HG02970 (cell line): ENCODE results near the gene VWC2.
A peak's percentile ranks its signal among the peaks of the same experiment; 100 is the strongest.

Experiments used
- ATAC-seq: cut with Tn5 transposase; IDR thresholded peaks from one replicate; pipeline ENCODE4 v1.9.1; 2021; ENCODE audit warnings: mild to moderate bottlenecking, moderate library complexity, moderate number of reproducible peaks; ENCODE audit not compliant: unreplicated experiment, low FRiP score

Gene VWC2

DNA sequence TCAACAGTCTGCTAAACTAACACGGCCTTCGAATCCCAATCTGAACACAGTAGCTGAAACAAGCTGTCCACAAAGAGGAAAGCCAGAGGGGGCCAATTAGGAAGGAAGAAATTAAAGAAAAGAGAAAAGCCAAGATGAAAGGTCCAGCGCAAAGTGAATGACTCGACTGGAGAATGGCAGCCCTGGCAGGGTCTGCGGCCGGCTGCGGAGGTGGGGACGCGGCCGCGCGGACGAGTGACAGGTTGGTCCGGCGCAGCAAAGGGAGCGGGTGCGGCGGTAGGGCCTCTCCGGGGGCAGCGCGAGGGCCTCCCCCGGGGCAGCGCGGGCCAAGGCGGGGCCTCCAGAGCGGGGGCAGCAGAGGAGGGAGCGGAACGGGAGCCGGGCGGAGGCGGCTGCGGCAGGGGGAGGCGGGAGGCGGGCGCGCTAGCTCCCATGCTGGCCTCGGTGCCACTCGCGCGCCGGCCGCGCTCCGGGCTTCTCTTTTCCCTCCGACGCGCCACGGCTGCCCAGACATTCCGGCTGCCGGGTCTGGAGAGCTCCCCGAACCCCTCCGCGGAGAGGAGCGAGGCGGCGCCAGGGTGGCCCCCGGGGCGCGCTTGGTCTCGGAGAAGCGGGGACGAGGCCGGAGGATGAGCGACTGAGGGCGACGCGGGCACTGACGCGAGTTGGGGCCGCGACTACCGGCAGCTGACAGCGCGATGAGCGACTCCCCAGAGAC lies at the start of gene VWC2:
TSS of gene VWC2 (plus strand) at position 421 of the 718 bp plus-strand sequence. CDS start 1,798 bp downstream, outside the sequence.
- no peak for ATAC-seq

DNA sequence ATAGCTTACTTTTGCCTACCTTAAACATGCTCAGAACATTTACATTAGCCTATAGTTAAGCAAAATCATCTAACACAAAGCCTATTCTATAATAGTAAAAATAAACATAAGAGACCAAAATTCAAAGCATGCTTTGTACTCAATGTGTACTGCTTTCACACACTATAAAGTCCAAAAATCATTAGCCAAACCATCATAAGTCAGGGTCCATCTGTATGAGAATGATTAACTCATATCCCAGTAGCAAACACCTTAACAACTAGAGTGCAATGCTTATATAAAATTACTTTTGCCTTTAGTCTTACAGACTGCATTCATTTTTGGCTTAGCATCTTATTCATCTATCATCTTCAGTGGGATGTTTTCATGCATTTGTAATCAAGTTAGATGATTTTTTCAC lies 49.4 kb upstream of the VWC2 start:
- no peak for ATAC-seq

DNA sequence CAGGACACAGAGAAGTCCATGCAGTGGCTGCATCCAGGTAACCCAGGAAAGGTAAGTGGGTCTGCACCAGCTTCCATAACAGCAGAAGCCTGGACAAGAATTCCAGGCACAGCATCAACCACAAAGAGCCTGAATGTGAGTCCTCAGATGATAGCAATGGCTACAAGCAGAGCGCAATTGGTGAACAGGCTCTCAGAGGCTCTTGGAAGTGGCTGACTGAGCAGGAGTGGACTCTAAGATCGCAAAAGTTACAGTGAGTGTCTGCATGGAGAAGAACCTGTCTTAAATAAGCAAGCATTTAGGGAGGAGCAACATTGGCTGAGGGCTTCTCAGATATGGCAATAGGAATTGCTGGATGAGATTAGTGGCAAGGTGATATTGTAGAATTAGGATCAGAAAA lies 41.6 kb upstream of the VWC2 start:
- no peak for ATAC-seq

DNA sequence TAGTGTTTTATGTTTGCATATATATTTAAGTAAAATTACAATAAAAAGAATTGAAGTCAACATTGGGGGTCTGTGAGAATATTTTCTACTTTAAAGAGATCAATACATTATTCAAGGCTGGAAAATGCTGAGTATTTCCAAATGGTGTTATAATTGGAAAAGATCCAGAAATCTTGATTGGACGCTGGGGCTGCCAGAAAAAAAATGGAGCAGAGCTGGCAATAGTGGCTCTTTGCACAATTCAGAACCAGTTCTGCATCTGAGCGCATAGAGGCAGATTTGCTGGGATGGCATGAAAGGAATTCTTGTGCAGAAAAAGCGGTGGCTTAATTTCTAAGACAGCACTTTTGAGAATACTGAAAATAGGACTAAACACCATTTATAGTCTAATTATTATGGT lies 10.8 kb upstream of the VWC2 start:
- no peak for ATAC-seq

DNA sequence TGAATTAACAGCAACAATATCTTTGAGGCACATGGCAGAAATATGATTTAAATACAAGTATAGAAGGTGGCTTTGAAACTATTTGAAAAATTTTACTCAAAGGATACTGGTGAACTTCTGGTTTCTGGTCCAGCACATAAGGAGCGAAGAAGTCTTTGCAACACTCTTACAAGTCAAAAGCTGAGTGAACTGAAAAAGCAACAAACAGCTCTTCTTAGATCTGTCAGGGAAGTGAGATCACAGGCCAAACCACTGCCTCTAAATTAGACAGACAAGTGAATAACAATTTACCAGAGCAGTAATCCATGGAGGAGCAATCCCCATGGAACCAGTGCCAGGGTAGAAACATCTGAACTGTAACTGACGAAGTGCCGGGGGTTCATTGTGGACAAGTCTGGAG lies 9.6 kb upstream of the VWC2 start:
- no peak for ATAC-seq

DNA sequence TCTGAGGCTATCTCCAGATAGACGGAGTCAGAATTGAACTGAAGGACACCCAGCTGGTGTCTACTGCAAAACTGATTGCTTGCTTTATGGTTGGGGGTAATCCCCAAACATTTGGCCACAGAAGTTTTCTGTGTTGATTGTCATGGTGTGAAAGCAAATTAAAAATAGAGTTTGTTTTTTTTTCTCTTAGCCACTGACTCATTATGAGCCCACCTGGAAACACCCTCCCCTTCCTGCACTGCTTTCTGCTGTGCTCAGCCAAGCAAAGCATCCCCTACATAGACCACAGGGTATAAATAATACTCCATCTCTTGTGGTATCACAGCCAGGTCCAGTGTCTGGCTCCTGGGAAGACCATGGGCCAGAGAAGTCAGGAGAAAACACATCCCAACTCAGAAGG lies 6.5 kb upstream of the VWC2 start:
- ATAC-seq = peak; percentile 90

DNA sequence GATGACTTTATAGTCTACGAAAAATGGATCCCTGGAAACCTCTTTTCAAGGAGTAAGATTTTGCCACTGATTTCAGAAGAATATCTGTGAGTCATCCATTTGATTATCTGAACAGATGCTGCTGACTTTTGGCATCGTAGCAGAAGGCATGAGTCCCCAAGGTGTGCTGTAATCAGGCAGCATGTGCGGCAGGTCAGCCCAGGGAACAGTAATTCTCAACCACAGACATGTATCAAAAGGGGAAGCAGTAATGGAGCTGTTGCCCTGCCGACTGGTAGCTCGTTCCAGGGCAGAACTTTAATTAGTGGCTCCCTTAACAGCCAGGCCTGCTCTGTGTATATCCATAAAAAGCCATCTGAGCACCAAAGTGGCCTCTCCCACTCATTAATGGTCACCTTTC lies 5.7 kb upstream of the VWC2 start:
- ATAC-seq = no peak

DNA sequence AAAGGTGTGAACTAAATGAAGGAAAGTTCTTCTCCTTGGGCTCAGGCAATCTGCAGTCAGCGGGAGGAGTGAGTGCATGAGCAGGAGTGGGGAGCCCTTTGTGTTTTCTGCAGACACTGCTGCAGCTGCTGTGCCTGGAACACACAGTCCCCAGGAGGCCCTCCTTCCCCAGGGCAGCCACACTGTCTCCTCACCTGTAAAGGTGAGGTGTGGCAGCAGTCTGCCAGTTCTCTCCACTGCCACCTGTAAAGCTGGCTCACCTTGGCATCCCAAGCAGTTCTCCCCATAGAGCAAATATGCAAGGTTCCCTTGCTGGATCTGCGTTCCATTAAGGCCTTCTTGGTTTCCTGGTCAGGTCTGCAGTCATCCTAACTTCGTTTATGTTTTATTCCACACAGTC lies 5.2 kb upstream of the VWC2 start:
- ATAC-seq = no peak

DNA sequence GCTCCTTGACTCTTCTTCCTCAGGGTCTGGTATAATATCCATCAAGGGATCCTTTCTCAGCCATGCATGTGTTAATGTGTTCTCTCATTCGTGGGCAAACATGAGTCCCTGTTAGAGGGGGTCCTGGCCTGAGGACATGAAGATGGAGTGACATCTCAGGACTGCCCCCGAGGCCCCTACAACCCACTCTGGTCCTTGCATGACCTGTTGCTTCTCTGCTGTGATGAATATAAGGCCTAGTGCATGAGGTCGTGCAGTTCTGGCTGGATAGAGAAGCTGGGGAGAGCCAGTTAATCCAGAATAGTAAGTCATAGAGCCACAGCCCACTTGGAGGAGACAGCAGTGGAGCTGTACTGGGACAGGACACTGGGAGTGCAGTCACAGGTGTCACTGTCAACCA lies 4.6 kb upstream of the VWC2 start:
- ATAC-seq = no peak

DNA sequence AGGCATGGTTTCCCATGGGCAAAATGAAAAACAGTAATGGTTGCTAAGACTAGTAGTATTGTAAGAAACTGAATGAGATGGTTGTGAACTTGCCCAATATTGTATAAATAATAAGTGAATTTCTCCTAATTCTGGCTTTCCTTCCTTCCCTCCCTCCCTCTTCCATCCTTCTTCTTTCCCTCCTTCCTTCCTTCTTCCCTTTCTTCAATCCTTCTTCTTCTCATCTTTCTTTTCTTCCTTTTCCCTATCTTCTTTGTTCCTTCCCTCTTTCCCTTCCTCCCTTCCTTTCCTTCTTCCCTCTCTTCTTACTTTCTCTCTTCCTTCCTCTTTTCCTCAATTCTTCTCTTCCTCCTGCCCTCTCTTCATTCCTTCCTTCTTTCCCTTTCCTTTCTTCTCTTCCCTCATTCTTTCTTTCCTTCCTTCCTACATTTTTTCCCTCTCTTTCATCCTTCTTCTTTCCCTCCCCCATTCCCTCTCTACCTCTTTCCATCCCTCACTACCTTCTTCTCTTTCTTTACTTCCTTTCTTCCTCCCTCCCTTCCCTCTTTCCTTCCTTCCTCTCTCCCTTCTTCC lies 4.1 kb upstream of the VWC2 start:
- no peak for ATAC-seq

DNA sequence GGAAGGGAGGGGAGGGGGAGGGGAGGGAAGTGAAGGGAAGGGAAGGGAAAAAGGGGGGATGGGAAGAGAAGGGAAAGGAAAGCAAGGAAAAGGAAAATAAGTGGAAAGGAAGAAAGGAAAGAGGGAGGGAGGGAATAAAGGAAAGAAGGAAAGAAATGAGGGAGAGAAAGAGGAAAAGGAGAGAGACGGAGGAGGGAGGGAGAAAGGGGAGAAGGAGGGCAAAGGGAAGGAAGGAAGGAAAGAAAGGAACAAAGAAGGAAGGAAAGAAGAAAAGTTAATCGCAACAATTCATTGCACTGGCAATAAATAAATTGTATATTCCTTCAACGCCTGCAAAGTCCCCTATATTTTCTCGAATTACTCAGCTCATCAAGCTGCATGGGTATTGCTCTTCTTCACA lies 2.6 kb upstream of the VWC2 start:
- ATAC-seq = no peak

DNA sequence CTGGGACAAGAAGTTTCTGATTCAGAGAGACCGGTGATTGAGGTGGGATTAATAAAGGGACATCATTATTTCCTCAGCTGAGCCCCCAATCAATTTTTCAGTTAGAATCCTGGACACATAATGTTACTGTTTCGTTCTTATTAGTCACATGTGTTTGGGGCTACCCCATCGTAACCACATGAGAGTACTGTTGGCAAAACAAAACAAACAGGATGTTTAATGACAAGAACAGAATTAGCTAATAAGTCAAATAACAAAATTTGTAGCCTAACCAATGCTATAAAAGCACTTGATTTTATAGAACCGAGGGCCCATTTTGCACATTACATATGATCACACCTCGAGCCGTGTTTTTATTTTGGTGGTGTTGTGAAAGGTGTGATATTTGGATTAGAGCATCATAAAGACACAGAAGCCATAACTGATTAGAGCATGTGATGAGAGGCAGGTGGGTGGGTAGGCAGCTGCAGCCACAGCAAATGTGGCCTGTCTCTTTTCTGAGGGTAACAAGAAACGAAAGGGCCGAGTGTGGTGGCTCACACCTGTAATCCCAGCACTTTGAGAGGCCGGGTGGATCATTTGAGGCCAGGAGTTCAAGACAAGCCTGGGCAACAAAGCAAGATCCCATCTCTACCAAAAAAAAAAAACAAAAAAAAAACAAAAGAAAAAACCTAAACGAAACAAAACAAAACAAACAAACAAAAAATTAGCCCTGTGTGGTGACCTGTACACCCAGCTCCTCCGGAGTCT lies 1.8 kb upstream of the VWC2 start:
- ATAC-seq = no peak

DNA sequence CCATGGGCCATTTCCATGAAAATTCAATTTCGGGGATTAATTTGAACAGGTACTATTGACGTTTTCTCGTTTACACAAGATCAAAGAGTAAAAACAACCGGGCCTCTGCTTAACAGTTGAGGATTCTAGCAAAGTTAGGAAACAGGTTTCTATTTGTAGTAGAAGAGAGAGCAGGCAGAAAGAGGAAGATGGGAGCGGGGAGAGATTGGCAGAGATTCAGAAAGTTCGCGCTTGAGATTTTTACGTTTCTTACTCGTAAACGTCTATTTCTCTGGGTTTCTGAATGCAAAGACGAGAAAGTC lies 571 bp upstream of the VWC2 start:
- ATAC-seq = no peak

DNA sequence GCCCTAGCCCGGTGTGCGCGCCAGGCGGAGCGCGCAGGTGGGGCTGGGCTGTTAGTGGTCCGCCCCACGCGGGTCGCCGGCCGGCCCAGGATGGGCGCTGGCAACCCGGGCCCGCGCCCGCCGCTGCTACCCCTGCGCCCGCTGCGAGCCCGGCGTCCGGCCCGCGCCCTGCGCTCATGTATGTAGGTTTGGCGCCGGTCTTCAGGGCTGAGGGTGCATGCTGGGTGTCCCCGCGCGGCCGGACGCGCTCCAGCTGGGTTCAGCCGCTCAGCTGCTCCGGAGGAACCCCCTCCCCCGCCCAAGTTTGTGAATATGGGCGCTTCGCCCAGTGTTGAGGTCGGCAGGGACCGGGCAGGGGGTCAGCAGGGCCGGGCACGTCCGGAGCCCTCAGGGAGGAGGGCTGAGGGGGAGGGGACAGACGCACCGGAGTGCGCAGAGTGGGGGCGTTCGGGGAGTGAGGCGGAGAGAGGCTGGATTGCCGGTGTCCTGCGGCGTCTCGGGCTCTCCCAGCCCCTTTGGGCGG lies 559 bp downstream of the VWC2 start:
- no peak for ATAC-seq

DNA sequence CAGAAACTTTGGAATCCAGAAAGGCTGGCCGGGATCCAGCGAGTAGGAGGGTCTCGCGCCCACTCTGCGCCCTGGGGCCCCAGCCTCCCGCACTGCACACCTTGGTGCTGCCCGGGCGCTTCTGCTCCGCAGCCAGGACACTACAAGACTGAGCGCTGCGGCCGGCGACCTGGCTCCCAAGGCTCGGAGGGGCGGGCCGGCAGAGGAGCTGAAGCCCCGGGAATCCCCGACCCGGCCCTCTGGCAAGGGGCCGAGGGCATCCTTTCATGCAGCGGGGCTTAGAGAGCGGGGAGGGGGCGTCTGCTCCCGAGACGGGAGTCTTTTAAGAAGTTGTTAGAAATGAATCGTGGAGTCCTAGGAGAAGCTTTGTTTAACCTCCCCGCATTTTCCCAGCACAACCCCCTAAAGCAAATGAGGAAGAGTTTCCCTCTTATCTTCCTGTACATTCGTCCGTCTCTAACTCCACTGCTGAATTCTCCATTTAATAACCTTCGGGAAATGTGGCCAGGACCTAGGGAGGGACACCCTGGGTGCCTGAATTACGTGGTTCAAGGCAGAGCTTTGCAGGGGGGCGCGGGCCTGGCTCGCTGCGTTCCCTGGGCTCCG lies 1.1 kb downstream of the VWC2 start:
- no peak for ATAC-seq

DNA sequence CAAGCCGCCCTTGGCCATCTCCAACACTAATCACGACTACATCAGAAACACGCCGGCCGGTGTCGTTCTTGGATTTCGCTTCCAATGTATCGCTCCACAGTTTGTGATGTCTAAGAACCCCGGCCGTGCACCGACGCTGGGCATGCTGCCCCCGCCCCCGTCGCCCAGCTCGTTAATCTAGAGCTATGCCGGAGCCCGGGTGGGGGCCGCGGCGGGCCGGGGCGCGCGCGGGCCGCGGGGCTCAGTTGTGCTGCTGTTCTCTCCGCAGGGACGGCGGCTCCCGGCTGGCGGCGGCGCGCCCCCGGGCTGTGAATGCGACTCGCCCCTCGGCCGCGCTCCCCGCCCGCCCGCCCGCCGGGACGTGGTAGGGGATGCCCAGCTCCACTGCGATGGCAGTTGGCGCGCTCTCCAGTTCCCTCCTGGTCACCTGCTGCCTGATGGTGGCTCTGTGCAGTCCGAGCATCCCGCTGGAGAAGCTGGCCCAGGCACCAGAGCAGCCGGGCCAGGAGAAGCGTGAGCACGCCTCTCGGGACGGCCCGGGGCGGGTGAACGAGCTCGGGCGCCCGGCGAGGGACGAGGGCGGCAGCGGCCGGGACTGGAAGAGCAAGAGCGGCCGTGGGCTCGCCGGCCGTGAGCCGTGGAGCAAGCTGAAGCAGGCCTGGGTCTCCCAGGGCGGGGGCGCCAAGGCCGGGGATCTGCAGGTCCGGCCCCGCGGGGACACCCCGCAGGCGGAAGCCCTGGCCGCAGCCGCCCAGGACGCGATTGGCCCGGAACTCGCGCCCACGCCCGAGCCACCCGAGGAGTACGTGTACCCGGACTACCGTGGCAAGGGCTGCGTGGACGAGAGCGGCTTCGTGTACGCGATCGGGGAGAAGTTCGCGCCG lies 1.9 kb downstream of the VWC2 start:
- ATAC-seq = no peak

DNA sequence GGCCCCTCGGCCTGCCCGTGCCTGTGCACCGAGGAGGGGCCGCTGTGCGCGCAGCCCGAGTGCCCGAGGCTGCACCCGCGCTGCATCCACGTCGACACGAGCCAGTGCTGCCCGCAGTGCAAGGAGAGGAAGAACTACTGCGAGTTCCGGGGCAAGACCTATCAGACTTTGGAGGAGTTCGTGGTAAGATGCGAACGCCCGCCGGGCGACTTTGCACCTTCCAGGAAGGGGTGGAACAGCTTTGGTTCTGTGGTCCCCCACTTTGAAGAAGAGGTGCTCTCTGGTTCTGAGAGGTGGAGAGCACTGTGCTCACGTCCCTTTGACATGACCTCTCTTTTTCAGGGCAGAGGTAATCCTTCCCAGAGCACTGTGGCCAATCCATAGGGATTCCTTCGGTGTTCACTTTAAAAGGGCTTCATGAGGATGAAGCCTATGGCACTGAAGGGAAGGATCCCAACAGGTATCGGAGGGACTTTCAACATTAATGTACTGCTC lies 2.6 kb downstream of the VWC2 start:
- ATAC-seq = no peak

DNA sequence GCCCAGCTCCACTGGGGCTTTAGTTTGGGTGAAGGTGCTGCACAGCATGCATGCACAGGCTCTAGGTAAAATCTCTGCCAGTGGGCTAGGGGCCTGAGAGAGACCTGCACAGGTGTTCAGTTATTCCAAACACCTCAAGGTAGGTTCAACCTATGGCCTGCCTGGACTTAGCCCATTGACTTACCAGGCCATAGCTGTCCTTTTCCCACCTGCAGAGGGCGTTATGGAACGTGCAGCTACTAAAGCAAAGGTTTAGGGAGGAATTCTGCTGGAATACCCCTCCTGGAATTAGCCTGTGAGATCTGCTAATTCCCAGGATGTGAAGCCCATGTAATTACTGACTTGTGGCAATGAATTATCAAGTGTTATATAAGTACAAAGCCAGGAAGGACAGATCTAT lies 3.6 kb downstream of the VWC2 start:
- no peak for ATAC-seq

DNA sequence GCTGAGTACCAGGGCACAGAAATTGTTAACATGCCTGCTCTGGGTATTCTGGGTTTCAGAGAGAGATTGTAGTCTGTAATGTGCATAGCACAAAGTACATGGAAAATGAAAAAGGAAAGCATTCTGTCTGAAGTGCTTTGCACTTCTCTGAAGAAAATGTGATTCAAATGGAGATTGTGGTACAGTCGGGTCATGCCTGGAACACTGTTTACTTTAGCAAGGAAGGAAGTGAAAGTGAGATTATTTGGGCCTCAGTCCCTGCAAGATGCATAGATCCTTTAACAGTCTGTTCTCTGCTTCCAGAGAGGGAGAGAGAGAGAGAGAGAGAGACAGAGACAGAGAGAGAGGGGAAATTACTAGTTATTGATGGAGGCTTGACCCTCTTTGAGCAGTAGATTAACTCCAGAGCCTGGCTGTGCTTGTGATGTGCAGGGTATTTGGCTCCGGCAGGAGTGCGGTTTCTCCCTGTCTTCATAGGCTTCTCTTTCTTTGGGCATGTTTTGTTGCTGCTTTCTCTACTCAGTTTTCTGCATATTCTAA lies 5.4 kb downstream of the VWC2 start:
- no peak for ATAC-seq

DNA sequence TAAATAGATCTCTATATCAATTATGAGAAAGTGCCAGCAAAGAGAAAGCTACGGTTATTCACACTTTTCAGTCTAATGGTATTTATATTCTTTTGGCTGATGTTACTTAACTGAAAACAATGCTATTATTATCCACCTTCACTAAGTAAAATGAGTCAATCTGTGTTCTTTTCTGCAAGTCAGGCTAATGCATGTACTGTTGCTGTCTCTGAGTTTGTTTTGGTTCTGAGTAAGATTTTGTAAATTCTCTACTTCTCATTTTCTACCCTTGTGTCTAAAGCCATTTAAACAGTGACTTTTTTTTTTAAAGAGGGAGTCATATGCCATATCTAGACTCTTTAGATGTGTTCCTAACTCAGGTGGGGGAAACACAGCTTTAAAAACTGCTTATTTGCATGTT lies 7.5 kb downstream of the VWC2 start:
- no peak for ATAC-seq
